HepG2 (cell line): ENCODE results near the gene SLC6A7. TPM values are rescaled to one million over a fixed set of nuclear protein-coding genes. Genes with fewer than 3 reads are reported as not detected.

Source experiments
- ADNP ChIP-seq: sonication (generic); formaldehyde crosslinking; IDR thresholded peaks from 2 replicates; pipeline ENCODE4 v1.4.0; 2020; ENCODE audit warnings: missing genetic modification reagents
- DR1 ChIP-seq: sonication (generic); formaldehyde crosslinking; IDR thresholded peaks from 2 replicates; pipeline ENCODE4 v1.8.0; 2021; ENCODE audit warnings: mild to moderate bottlenecking, missing genetic modification reagents, inconsistent platforms
- FOXC1 ChIP-seq: sonication (generic); formaldehyde crosslinking; IDR thresholded peaks from 2 replicates; pipeline ENCODE4 v1.8.0; 2022; ENCODE audit warnings: mild to moderate bottlenecking, missing genetic modification reagents, borderline replicate concordance
- GABPB1 ChIP-seq: IDR thresholded peaks from 2 replicates; pipeline ENCODE4 v1.6.1; 2016; ENCODE audit warnings: mild to moderate bottlenecking, missing genetic modification reagents, moderate library complexity, missing compliant biosample characterization
- KDM2A ChIP-seq: sonication (generic); formaldehyde crosslinking; IDR thresholded peaks from 2 replicates; pipeline ENCODE4 v1.4.0; 2020; ENCODE audit warnings: low read depth, missing genetic modification reagents, borderline replicate concordance
- MZF1 ChIP-seq: sonication (generic); formaldehyde crosslinking; IDR thresholded peaks from 2 replicates; pipeline ENCODE4 v1.8.1; 2023; ENCODE audit warnings: mild to moderate bottlenecking, missing genetic modification reagents, borderline replicate concordance
- NR2C2 ChIP-seq: sonication (generic); formaldehyde crosslinking; IDR thresholded peaks from 2 replicates; pipeline ENCODE4 v1.4.0; 2020; ENCODE audit warnings: missing genetic modification reagents, mild to moderate bottlenecking, moderate library complexity, borderline replicate concordance
- SP5 ChIP-seq: IDR thresholded peaks from 2 replicates; pipeline ENCODE4 v1.6.1; 2016; ENCODE audit warnings: low read depth, borderline replicate concordance
- TAF1 ChIP-seq: sonication (generic); formaldehyde crosslinking; IDR thresholded peaks from 2 replicates; pipeline ENCODE4 v1.4.0; 2020; ENCODE audit warnings: missing genetic modification reagents
- TP53 ChIP-seq: sonication (generic); formaldehyde crosslinking; conservative IDR thresholded peaks from 2 replicates; pipeline ENCODE4 v1.4.0; 2020; ENCODE audit warnings: missing genetic modification reagents
- U2AF2 ChIP-seq: fragments of 200-400 bp; formaldehyde crosslinking; IDR thresholded peaks from 2 replicates; pipeline ENCODE4 v1.6.1; 2017; ENCODE audit warnings: low read depth, mild to moderate bottlenecking, low read length
- YY1 ChIP-seq: IDR thresholded peaks from 2 replicates; pipeline ENCODE4 v1.6.1; 2011; ENCODE audit warnings: low read length, low read depth, moderate library complexity, mild to moderate bottlenecking; ENCODE audit not compliant: insufficient read depth, insufficient replicate concordance
- ZBTB8A ChIP-seq: sonication (generic); formaldehyde crosslinking; IDR thresholded peaks from 2 replicates; pipeline ENCODE4 v1.4.0; 2020; ENCODE audit warnings: mild to moderate bottlenecking, low read depth, missing genetic modification reagents, borderline replicate concordance
- ZNF713 ChIP-seq: sonication (generic); formaldehyde crosslinking; IDR thresholded peaks from 2 replicates; pipeline ENCODE4 v1.4.0; 2020; ENCODE audit warnings: mild to moderate bottlenecking, missing genetic modification reagents
- ZNF891 ChIP-seq: sonication (generic); formaldehyde crosslinking; IDR thresholded peaks from 2 replicates; pipeline ENCODE4 v1.5.0; 2020; ENCODE audit warnings: mild to moderate bottlenecking, missing genetic modification reagents
- polyA plus RNA-seq, 8 experiments: library from polyadenylated mRNA; depleted of rRNA in 3 of 8; stranded (reverse) in 7 of 8; unstranded in 1 of 8; fragments of >200 nt; fragmentation: Illumina TruSeq in 4 of 8; extraction: Trizol in 4 of 8; gene quantifications; 2 replicates each; pipeline versions ENCODE4 v1.2.1 to v1.2.3, GENCODE V29; 2011 to 2016; ENCODE audit warnings: low read depth in 4 of 8, missing spikeins in 1 of 8, mixed read lengths in 1 of 8; ENCODE audit not compliant: insufficient read depth in 1 of 8
- total RNA-seq, 5 experiments: library from RNA; depleted of rRNA; stranded (reverse); fragments of >200 nt; fragmentation: Illumina TruSeq; extraction: Trizol; gene quantifications; 2 replicates each; pipeline ENCODE4 v1.2.3, GENCODE V29; 2016; ENCODE audit warnings: low read depth in 1 of 5
- TF ChIP-seq, protein P1 (sequence below): sonication (generic); formaldehyde crosslinking; IDR thresholded peaks from 2 replicates; pipeline ENCODE4 v1.5.0; 2020; ENCODE audit warnings: missing genetic modification reagents
- TF ChIP-seq, protein P2 (sequence below): IDR thresholded peaks from 2 replicates; pipeline ENCODE4 v1.6.1; 2016; ENCODE audit warnings: low read depth, missing genetic modification reagents, missing compliant biosample characterization
- TF ChIP-seq, protein P3 (sequence below): sonication (generic); formaldehyde crosslinking; IDR thresholded peaks from 2 replicates; pipeline ENCODE4 v1.9.0; 2021; ENCODE audit warnings: missing genetic modification reagents, borderline replicate concordance
- TF ChIP-seq, protein P4 (sequence below): IDR thresholded peaks from 2 replicates; pipeline ENCODE4 v1.6.1; 2016; ENCODE audit warnings: low read depth, borderline replicate concordance

Gene SLC6A7
- total and polyA plus RNA-seq, 2 of the 13 experiments (the other 11 are each of a cell fraction or from before 2014, with no cell fraction given) = not detected

DNA sequence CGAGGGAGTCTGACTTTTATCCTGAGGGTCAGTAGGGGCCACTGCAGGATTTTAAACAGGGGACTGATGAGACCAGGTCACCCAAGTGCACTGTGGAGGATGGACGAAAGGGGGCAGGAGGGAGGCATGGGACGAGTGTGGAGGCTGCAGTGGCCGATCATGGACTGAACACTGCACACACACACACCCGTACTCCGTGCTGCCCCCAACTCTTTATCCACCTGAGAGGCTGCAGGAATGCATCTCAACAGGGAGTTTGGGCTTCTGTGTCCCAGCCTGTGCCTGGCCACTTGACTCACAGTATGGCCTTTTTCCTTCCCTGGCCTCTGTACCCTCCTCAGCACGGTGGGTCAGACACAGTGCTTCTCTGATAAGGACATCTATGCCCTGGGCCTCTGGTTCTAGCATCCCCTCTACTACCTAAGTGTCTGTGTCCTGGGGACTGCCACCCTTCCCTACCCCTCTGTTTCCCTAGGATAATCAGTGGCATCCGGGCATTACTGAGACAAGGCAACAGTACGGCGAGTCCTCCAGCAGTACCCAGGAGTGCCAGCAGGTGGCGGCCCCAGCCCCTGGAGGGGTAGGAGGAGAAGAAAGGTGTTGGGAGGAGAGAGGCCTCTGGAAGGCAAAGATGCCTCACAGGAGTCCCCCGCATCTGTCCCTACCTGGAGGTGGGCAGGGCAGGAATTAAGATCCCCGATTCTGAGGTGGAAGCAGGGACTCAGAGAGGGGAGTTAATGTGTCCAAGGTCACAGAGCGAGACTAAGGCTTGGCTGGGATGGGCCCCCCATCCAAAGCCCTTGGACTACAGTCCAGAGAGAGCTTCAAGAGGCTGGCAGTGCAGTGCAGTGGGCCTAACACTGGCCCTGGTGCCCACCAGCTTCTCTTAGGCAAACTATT, 28.4 kb upstream of the SLC6A7 start (continued):
- TF ChIP-seq ZNF891 = 0 out of 2 replicates have a peak, but pooled peaks have one; percentile 30
- TF ChIP-seq, protein P1, sequence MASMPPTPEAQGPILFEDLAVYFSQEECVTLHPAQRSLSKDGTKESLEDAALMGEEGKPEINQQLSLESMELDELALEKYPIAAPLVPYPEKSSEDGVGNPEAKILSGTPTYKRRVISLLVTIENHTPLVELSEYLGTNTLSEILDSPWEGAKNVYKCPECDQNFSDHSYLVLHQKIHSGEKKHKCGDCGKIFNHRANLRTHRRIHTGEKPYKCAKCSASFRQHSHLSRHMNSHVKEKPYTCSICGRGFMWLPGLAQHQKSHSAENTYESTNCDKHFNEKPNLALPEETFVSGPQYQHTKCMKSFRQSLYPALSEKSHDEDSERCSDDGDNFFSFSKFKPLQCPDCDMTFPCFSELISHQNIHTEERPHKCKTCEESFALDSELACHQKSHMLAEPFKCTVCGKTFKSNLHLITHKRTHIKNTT (CRISPR knock-in tag) = no peak
- TF ChIP-seq, protein P2, sequence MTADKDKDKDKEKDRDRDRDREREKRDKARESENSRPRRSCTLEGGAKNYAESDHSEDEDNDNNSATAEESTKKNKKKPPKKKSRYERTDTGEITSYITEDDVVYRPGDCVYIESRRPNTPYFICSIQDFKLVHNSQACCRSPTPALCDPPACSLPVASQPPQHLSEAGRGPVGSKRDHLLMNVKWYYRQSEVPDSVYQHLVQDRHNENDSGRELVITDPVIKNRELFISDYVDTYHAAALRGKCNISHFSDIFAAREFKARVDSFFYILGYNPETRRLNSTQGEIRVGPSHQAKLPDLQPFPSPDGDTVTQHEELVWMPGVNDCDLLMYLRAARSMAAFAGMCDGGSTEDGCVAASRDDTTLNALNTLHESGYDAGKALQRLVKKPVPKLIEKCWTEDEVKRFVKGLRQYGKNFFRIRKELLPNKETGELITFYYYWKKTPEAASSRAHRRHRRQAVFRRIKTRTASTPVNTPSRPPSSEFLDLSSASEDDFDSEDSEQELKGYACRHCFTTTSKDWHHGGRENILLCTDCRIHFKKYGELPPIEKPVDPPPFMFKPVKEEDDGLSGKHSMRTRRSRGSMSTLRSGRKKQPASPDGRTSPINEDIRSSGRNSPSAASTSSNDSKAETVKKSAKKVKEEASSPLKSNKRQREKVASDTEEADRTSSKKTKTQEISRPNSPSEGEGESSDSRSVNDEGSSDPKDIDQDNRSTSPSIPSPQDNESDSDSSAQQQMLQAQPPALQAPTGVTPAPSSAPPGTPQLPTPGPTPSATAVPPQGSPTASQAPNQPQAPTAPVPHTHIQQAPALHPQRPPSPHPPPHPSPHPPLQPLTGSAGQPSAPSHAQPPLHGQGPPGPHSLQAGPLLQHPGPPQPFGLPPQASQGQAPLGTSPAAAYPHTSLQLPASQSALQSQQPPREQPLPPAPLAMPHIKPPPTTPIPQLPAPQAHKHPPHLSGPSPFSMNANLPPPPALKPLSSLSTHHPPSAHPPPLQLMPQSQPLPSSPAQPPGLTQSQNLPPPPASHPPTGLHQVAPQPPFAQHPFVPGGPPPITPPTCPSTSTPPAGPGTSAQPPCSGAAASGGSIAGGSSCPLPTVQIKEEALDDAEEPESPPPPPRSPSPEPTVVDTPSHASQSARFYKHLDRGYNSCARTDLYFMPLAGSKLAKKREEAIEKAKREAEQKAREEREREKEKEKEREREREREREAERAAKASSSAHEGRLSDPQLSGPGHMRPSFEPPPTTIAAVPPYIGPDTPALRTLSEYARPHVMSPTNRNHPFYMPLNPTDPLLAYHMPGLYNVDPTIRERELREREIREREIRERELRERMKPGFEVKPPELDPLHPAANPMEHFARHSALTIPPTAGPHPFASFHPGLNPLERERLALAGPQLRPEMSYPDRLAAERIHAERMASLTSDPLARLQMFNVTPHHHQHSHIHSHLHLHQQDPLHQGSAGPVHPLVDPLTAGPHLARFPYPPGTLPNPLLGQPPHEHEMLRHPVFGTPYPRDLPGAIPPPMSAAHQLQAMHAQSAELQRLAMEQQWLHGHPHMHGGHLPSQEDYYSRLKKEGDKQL = no peak
- TF ChIP-seq DR1 (CRISPR knock-in tag) = no peak
- TF ChIP-seq ZBTB8A (CRISPR knock-in tag) = no peak
- TF ChIP-seq TP53 = no peak
- TF ChIP-seq GABPB1 (CRISPR knock-in tag) = no peak
- TF ChIP-seq MZF1 (CRISPR knock-in tag) = no peak; the same call in 1 of the 2 replicates
- no peak for TF ChIP-seq SP5 (CRISPR knock-in tag)
- no peak for TF ChIP-seq FOXC1 (CRISPR knock-in tag)
- TF ChIP-seq KDM2A = peak; percentile 61; the same call in 1 of the 2 replicates
- TF ChIP-seq, protein P3, sequence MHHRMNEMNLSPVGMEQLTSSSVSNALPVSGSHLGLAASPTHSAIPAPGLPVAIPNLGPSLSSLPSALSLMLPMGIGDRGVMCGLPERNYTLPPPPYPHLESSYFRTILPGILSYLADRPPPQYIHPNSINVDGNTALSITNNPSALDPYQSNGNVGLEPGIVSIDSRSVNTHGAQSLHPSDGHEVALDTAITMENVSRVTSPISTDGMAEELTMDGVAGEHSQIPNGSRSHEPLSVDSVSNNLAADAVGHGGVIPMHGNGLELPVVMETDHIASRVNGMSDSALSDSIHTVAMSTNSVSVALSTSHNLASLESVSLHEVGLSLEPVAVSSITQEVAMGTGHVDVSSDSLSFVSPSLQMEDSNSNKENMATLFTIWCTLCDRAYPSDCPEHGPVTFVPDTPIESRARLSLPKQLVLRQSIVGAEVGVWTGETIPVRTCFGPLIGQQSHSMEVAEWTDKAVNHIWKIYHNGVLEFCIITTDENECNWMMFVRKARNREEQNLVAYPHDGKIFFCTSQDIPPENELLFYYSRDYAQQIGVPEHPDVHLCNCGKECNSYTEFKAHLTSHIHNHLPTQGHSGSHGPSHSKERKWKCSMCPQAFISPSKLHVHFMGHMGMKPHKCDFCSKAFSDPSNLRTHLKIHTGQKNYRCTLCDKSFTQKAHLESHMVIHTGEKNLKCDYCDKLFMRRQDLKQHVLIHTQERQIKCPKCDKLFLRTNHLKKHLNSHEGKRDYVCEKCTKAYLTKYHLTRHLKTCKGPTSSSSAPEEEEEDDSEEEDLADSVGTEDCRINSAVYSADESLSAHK = no peak
- 0 out of 2 replicates have a peak, but pooled peaks have one; percentile 15 for TF ChIP-seq ADNP (CRISPR knock-in tag)
- TF ChIP-seq TAF1 (CRISPR knock-in tag) = 0 out of 2 replicates have a peak, but pooled peaks have one; percentile 33
- no peak for TF ChIP-seq U2AF2
- TF ChIP-seq YY1 = peak; percentile 49
- no peak for TF ChIP-seq ZNF713 (CRISPR knock-in tag)
- TF ChIP-seq, protein P4, sequence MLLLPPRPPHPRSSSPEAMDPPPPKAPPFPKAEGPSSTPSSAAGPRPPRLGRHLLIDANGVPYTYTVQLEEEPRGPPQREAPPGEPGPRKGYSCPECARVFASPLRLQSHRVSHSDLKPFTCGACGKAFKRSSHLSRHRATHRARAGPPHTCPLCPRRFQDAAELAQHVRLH = no peak; the same call in 1 of the 2 replicates
- peak; percentile 32; the same call in 1 of the 2 replicates for TF ChIP-seq NR2C2 (CRISPR knock-in tag)
